HCT116 (cell line): ENCODE measurements around the gene ITIH5. TPM values are rescaled to one million over a fixed set of nuclear protein-coding genes. Genes with fewer than 3 reads are reported as not detected.

Experiments used
- ATAC-seq: fragments of 200-7000 bp; cut with Tn5 transposase; 2 replicates; pipeline ENCODE4 v1.9.1; 2020; ENCODE audit warnings: mild to moderate bottlenecking, moderate library complexity
- BruUV-seq: library from RNA; stranded (reverse); fragments of 400-500 nt; replicated peaks from 2 replicates; lab custom pipeline; 2021; lab: Mats Ljungman, UMichigan
- CTCF ChIA-PET: fragments of 300-600 bp; sonication (Branson Sonifier 250); formaldehyde crosslinking; loops from one replicate; lab custom pipeline; 2021; ENCODE audit warnings: antibody characterized with exemption; lab: Charles Lee
- POLR2A ChIA-PET: fragments of 300-600, 350-600 bp; sonication (Branson Sonifier 250); formaldehyde crosslinking; loops from one replicate; lab custom pipeline; 2021; ENCODE audit warnings: antibody characterized with exemption; lab: Charles Lee
- RAD21 ChIA-PET, 2 experiments: fragments of 300-600 bp; sonication (Branson Sonifier 250); formaldehyde crosslinking; loops; one replicate each; lab custom pipeline; 2023; ENCODE audit warnings: low total read pairs in 2 of 2; ENCODE audit not compliant: uncharacterized antibody in 2 of 2, unreplicated experiment in 2 of 2, low non-redundant PET in 1 of 2; lab: Charles Lee
- DNase-seq: peaks from one replicate; pipeline ENCODE4 v3.0.0-alpha.2; 2010; ENCODE audit warnings: low read depth, low spot score
- H2AFZ ChIP-seq: fragments of 200-600 bp; shearing (Covaris generic), sonication (generic); 2 replicates; pipeline ENCODE4 v1.6.1; 2017; ENCODE audit warnings: low read depth, mixed run types, mixed read lengths, antibody characterized with exemption, low read length; ENCODE audit not compliant: poor library complexity, severe bottlenecking
- H3K27ac ChIP-seq: 2 replicates; pipeline ENCODE4 v1.5.1; 2012; ENCODE audit warnings: low read depth, low read length
- H3K27me3 ChIP-seq: fragments of 200-600 bp; sonication (generic); 2 replicates; pipeline ENCODE4 v1.6.1; 2016; ENCODE audit warnings: mixed run types, low read length, mixed read lengths; ENCODE audit not compliant: insufficient read depth
- H3K36me3 ChIP-seq, 2 experiments: fragments of 200-500 bp in 1 of 2; fragments of 200-600 bp in 1 of 2; sonication (Bioruptor generic) in 1 of 2; sonication (generic) in 1 of 2; 2 replicates each; pipeline versions ENCODE4 v1.5.1 to v1.6.1; 2014 to 2016; ENCODE audit warnings: low read length in 2 of 2, inconsistent platforms in 1 of 2, mixed read lengths in 1 of 2, mixed run types in 1 of 2; ENCODE audit not compliant: insufficient read depth in 2 of 2, control insufficient read depth in 1 of 2
- H3K4me1 ChIP-seq, 2 experiments: fragments of 200-600 bp in 1 of 2; sonication (generic) in 1 of 2; 2 replicates each; pipeline versions ENCODE4 v1.5.1 to v1.6.1; 2012 to 2017; ENCODE audit warnings: low read length in 2 of 2, inconsistent platforms in 1 of 2, mild to moderate bottlenecking in 1 of 2, mixed read lengths in 1 of 2, mixed run types in 1 of 2, moderate library complexity in 1 of 2; ENCODE audit not compliant: insufficient read depth in 2 of 2, control insufficient read depth in 1 of 2
- H3K4me2 ChIP-seq: fragments of 200-600 bp; sonication (generic); 2 replicates; pipeline ENCODE4 v1.6.1; 2017; ENCODE audit warnings: mixed run types, low read length, mixed read lengths
- H3K4me3 ChIP-seq, 2 experiments: fragments of 200-600 bp in 1 of 2; sonication (generic) in 1 of 2; replicated peaks in 1 of 2; 2 replicates each; pipeline ENCODE4 v1.5.1; 2011 to 2016; ENCODE audit warnings: low read length in 2 of 2, control low read depth in 1 of 2, low read depth in 1 of 2, mild to moderate bottlenecking in 1 of 2, mixed read lengths in 1 of 2, mixed run types in 1 of 2
- H3K79me2 ChIP-seq: fragments of 200-600 bp; sonication (generic); 2 replicates; pipeline ENCODE4 v1.6.1; 2017; ENCODE audit warnings: mild to moderate bottlenecking, mixed run types, low read length, moderate library complexity, mixed read lengths; ENCODE audit not compliant: insufficient read depth
- H3K9ac ChIP-seq: fragments of 200-600 bp; sonication (generic); 2 replicates; pipeline ENCODE4 v1.6.1; 2016; ENCODE audit warnings: low read length, mixed read lengths
- H3K9me2 ChIP-seq: fragments of 200-600 bp; sonication (generic), shearing (Covaris generic); 2 replicates; pipeline ENCODE4 v1.6.1; 2017; ENCODE audit warnings: mixed run types, mild to moderate bottlenecking, moderate library complexity; ENCODE audit not compliant: insufficient read depth
- H3K9me3 ChIP-seq, 2 experiments: fragments of 200-500 bp in 1 of 2; fragments of 200-600 bp in 1 of 2; sonication (Bioruptor generic) in 1 of 2; sonication (generic) in 1 of 2; 2 replicates each; pipeline ENCODE4 v1.6.1; 2014 to 2017; ENCODE audit warnings: low read length in 2 of 2, mixed read lengths in 2 of 2, inconsistent platforms in 1 of 2, low read depth in 1 of 2, mild to moderate bottlenecking in 1 of 2, mixed run types in 1 of 2, moderate library complexity in 1 of 2; ENCODE audit not compliant: control insufficient read depth in 1 of 2, insufficient read depth in 1 of 2
- H4K20me1 ChIP-seq: fragments of 200-600 bp; sonication (generic), shearing (Covaris generic); 2 replicates; pipeline ENCODE4 v1.6.1; 2017; ENCODE audit warnings: mixed run types, mild to moderate bottlenecking, moderate library complexity; ENCODE audit not compliant: insufficient read depth
- CTCF ChIP-seq, 3 experiments: fragments of 200-600 bp in 1 of 3; sonication (generic) in 1 of 3; IDR thresholded peaks in 2 of 3; conservative IDR thresholded peaks in 1 of 3; 2 replicates each; pipeline ENCODE4 v1.5.1; 2012 to 2017; ENCODE audit warnings: low read depth in 2 of 3, low read length in 2 of 3, antibody characterized with exemption in 1 of 3, borderline replicate concordance in 1 of 3, control low read depth in 1 of 3, mild to moderate bottlenecking in 1 of 3, mixed read lengths in 1 of 3, mixed run types in 1 of 3, moderate library complexity in 1 of 3; ENCODE audit not compliant: insufficient read depth in 1 of 3
- ELF1 ChIP-seq: IDR thresholded peaks from 2 replicates; pipeline ENCODE4 v1.6.1; 2012; ENCODE audit warnings: low read depth, borderline replicate concordance
- JUND ChIP-seq: IDR thresholded peaks from 2 replicates; pipeline ENCODE4 v1.6.1; 2012
- MAX ChIP-seq: IDR thresholded peaks from 2 replicates; pipeline ENCODE4 v1.6.1; 2012
- POLR2AphosphoS5 ChIP-seq: IDR thresholded peaks from 2 replicates; pipeline ENCODE4 v1.6.1; 2011; ENCODE audit warnings: mild to moderate bottlenecking, low read depth, low read length, moderate library complexity
- RAD21 ChIP-seq: IDR thresholded peaks from 2 replicates; pipeline ENCODE4 v1.6.1; 2012; ENCODE audit warnings: low read depth, mild to moderate bottlenecking
- REST ChIP-seq: IDR thresholded peaks from 2 replicates; pipeline ENCODE4 v1.6.1; 2012; ENCODE audit warnings: low read depth
- SIN3A ChIP-seq: IDR thresholded peaks from 2 replicates; pipeline ENCODE4 v1.6.1; 2012; ENCODE audit warnings: low read depth
- SRF ChIP-seq: IDR thresholded peaks from 2 replicates; pipeline ENCODE4 v1.6.1; 2012; ENCODE audit warnings: low read depth
- YY1 ChIP-seq: IDR thresholded peaks from 2 replicates; pipeline ENCODE4 v1.6.1; 2011; ENCODE audit warnings: low read length, low read depth, moderate library complexity, mild to moderate bottlenecking; ENCODE audit not compliant: insufficient replicate concordance; ENCODE audit errors: extremely low read depth
- ZNF274 ChIP-seq: fragments of 200-500 bp; sonication (Bioruptor generic); IDR thresholded peaks from 2 replicates; pipeline ENCODE4 v1.6.1; 2014; ENCODE audit warnings: mild to moderate bottlenecking, low read depth, low read length, inconsistent platforms
- intact Hi-C: fragments of 100-400 bp; cut with micrococcal nuclease; formaldehyde crosslinking; loops from 2 replicates; pipeline ENCODE4 v1.10.0; 2022
- total RNA-seq: library from RNA; stranded (reverse); gene quantifications from one replicate; pipeline ENCODE4 v1.2.1, GENCODE V29; 2021; ENCODE audit not compliant: unreplicated experiment
- TF ChIP-seq, protein P1 (sequence below): IDR thresholded peaks from 2 replicates; pipeline ENCODE4 v1.6.1; 2012

The ITIH5 gene
- total RNA-seq, 1 experiment from 2014 or later: not detected

- H3K9me3 ChIP-seq: no peaks in the 10 kb centered on the region
- CTCF ChIA-PET: no interaction called here
- no peaks in the 10 kb centered on the region for H3K4me1 ChIP-seq
- H3K36me3 ChIP-seq: no peaks in the 10 kb centered on the region
- RAD21 ChIA-PET: no interaction called here
- no peak overlapping the region for H3K27ac ChIP-seq
- no peak for DNase-seq
- BruUV-seq: no TSS peak
- no peak overlapping the region for H3K4me2 ChIP-seq
- H3K4me3 ChIP-seq: no peak overlapping the region
- H2AFZ ChIP-seq: no peak overlapping the region
- TF ChIP-seq RAD21: no peak
- no peak for TF ChIP-seq JUND
- no peak for TF ChIP-seq POLR2AphosphoS5
- no peak for TF ChIP-seq MAX
- no peak for TF ChIP-seq ELF1
- no peak for TF ChIP-seq CTCF (IDR thresholded peaks at IDR 0.05 in 2 of 3, conservative IDR thresholded peaks at IDR 0.05 in 1 of 3; ENCODE audit: borderline replicate concordance in 1 of 3, insufficient read depth in 1 of 3, low read depth in 2 of 3, low read length in 2 of 3)
- TF ChIP-seq SIN3A: no peak
- no peak for TF ChIP-seq SRF
- TF ChIP-seq YY1: no peak
- no peak for TF ChIP-seq REST
- no peak for TF ChIP-seq ZNF274
- TF ChIP-seq, protein P1, sequence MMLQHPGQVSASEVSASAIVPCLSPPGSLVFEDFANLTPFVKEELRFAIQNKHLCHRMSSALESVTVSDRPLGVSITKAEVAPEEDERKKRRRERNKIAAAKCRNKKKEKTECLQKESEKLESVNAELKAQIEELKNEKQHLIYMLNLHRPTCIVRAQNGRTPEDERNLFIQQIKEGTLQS: no peak
- POLR2A ChIA-PET: no interaction called here
- peaks cover 26% of the 10 kb centered on the region for H3K27me3 ChIP-seq
- intact Hi-C loops: no loop called here
- no peaks in the 10 kb centered on the region for H3K79me2 ChIP-seq
- H3K9me2 ChIP-seq: no peaks in the 10 kb centered on the region
- no peak overlapping the region for H3K9ac ChIP-seq
- no peak for ATAC-seq
- H4K20me1 ChIP-seq: no peaks in the 10 kb centered on the region
Measured at GRCh38 chr10:7576340-7576739, 90.4 kb downstream of the ITIH5 start.
